Measurements from ENCODE around the gene ZNF302.

Gene ZNF302

DNA sequence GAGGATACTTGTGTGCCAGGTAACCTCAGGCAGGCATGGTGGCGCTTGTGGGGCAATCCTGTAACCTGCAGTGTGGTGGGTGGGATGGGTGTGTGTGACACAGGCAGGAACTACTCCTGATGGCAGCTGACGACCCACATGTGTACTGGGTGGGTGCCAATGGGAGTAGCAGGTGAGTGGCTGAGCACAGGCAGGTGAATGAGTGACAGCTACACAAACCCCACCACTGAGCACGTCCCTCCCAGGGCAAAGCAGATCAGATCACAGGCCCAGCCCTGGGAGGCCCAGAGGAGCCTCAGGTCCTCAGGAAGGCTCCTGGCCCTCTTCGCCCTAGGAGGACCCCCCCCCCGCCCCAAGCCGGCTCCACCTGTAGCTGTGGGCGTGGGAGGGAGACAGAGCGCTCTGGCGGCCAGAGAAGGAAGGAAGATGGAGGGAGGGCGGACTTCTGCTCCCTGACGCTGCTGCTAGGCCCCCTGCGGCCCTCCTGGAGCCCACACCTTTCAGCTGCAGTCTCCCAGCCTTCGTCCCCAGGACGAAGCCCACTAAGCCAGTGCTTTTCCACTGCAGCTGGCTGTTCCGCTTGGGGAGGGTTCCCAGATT lies 55.2 kb downstream of the ZNF302 start:
- Histone ChIP-seq H3K36me3 (ENCODE audit: insufficient read depth, insufficient read length, low read length) (no peaks in the 10 kb centered on the region), H3K9me3 (ENCODE audit: insufficient read depth, low read length) (no peaks in the 10 kb centered on the region), H3K27me3 (ENCODE audit: insufficient read depth, insufficient read length) (no peaks in the 10 kb centered on the region), H3K9ac (ENCODE audit: insufficient read length, low read depth) (peak overlapping the region; percentile 51), H3K4me3 (ENCODE audit: insufficient read length, low read depth) (peak overlapping the region; percentile 55), H3K4me1 (ENCODE audit: insufficient read depth, insufficient read length) (no peaks in the 10 kb centered on the region)
- TF ChIP-seq YY1 (IDR thresholded peaks at IDR 0.05; ENCODE audit: insufficient read depth, insufficient read length) (no peak), ZNF274 (IDR thresholded peaks at IDR 0.05; ENCODE audit: low read depth, low read length) (no peak), SUZ12 (IDR thresholded peaks at IDR 0.05; ENCODE audit: extremely low read depth, insufficient read depth, insufficient read length) (no peak)
- DNase-seq (ENCODE audit: low read depth, low spot score): no peak

- TF ChIP-seq ZNF274 (IDR thresholded peaks at IDR 0.05; ENCODE audit: low read depth, low read length): no peak
- TF ChIP-seq SUZ12 (IDR thresholded peaks at IDR 0.05; ENCODE audit: extremely low read depth, insufficient read depth, insufficient read length): no peak
- TF ChIP-seq YY1 (IDR thresholded peaks at IDR 0.05; ENCODE audit: insufficient read depth, insufficient read length): no peak
- no peaks in the 10 kb centered on the region for H3K9me3 ChIP-seq (ENCODE audit: insufficient read depth, low read length)
- H3K27me3 ChIP-seq (ENCODE audit: insufficient read depth, insufficient read length): no peaks in the 10 kb centered on the region
- H3K4me3 ChIP-seq (ENCODE audit: insufficient read length, low read depth): peak overlapping the region; percentile 55
- DNase-seq (ENCODE audit: low read depth, low spot score): no peak
- H3K36me3 ChIP-seq (ENCODE audit: insufficient read depth, insufficient read length, low read length): no peaks in the 10 kb centered on the region
- H3K4me1 ChIP-seq (ENCODE audit: insufficient read depth, insufficient read length): no peaks in the 10 kb centered on the region
- H3K9ac ChIP-seq (ENCODE audit: insufficient read length, low read depth): peak overlapping the region; percentile 79
Measured at GRCh38 chr19:34733266-34733745, 55.8 kb downstream of the ZNF302 start.

- Histone ChIP-seq H3K27me3 (ENCODE audit: insufficient read depth, insufficient read length) (no peaks in the 10 kb centered on the region), H3K36me3 (ENCODE audit: insufficient read depth, insufficient read length, low read length) (no peaks in the 10 kb centered on the region), H3K4me3 (ENCODE audit: insufficient read length, low read depth) (peak within 1 kb of the TSS; percentile 55), H3K4me1 (ENCODE audit: insufficient read depth, insufficient read length) (no peaks in the 10 kb centered on the region), H3K9ac (ENCODE audit: insufficient read length, low read depth) (peak within 1 kb of the TSS; percentile 79), H3K9me3 (ENCODE audit: insufficient read depth, low read length) (no peaks in the 10 kb centered on the region)
- DNase-seq (ENCODE audit: low read depth, low spot score): peak; percentile 75
- TF ChIP-seq YY1 (IDR thresholded peaks at IDR 0.05; ENCODE audit: insufficient read depth, insufficient read length) (peak; percentile 65), ZNF274 (IDR thresholded peaks at IDR 0.05; ENCODE audit: low read depth, low read length) (no peak), SUZ12 (IDR thresholded peaks at IDR 0.05; ENCODE audit: extremely low read depth, insufficient read depth, insufficient read length) (no peak)
Measured at GRCh38 chr19:34733746-34734536, 56.5 kb downstream of the ZNF302 start, which contains the start of gene ZNF181. ZNF181 (plus strand) TSS chr19:34734243; CDS start chr19:34735038, 795 bp downstream.

DNA sequence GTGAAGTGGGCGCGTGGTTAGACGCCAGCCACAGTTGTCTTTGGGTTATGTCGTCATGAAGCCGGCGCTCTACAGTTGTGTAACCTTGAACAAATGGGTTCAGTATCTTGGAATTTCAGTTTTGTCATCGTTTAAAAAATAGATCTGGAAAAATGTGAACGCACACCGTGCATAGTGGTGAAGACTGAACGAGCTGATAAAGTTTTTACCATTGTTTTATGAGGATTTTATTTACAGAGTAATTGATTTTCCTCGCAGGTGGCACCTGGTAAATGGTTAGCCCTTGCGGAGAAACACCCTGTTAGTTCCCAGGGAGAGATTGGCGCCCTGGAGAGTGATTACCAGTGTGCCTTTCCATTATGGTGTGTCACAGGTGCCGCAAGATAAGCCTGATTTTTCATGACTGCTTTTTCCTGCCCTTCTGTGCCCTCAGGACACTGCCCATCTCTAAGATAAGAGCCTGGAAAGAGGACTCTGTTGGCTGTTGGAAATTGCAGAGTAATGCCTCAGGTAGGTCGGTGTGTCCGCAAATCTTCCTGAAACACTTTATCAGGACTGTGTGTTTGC lies 57.1 kb downstream of the ZNF302 start:
- Histone ChIP-seq H3K9me3 (ENCODE audit: insufficient read depth, low read length) (no peaks in the 10 kb centered on the region), H3K4me1 (ENCODE audit: insufficient read depth, insufficient read length) (no peaks in the 10 kb centered on the region), H3K36me3 (ENCODE audit: insufficient read depth, insufficient read length, low read length) (no peaks in the 10 kb centered on the region), H3K4me3 (ENCODE audit: insufficient read length, low read depth) (peak overlapping the region; percentile 55), H3K9ac (ENCODE audit: insufficient read length, low read depth) (peak overlapping the region; percentile 79), H3K27me3 (ENCODE audit: insufficient read depth, insufficient read length) (no peaks in the 10 kb centered on the region)
- no peak for TF ChIP-seq YY1 (IDR thresholded peaks at IDR 0.05; ENCODE audit: insufficient read depth, insufficient read length)
- no peak for TF ChIP-seq ZNF274 (IDR thresholded peaks at IDR 0.05; ENCODE audit: low read depth, low read length)
- no peak for TF ChIP-seq SUZ12 (IDR thresholded peaks at IDR 0.05; ENCODE audit: extremely low read depth, insufficient read depth, insufficient read length)
- DNase-seq (ENCODE audit: low read depth, low spot score): no peak

Data from NT2/D1 (cell line).